GM18517 (cell line): ENCODE data around the gene NDST1.

Experiments used
- ATAC-seq: cut with Tn5 transposase; IDR thresholded peaks from one replicate; pipeline ENCODE4 v1.9.1; 2021; ENCODE audit warnings: mild to moderate bottlenecking, moderate library complexity; ENCODE audit not compliant: unreplicated experiment

NDST1 gene

DNA sequence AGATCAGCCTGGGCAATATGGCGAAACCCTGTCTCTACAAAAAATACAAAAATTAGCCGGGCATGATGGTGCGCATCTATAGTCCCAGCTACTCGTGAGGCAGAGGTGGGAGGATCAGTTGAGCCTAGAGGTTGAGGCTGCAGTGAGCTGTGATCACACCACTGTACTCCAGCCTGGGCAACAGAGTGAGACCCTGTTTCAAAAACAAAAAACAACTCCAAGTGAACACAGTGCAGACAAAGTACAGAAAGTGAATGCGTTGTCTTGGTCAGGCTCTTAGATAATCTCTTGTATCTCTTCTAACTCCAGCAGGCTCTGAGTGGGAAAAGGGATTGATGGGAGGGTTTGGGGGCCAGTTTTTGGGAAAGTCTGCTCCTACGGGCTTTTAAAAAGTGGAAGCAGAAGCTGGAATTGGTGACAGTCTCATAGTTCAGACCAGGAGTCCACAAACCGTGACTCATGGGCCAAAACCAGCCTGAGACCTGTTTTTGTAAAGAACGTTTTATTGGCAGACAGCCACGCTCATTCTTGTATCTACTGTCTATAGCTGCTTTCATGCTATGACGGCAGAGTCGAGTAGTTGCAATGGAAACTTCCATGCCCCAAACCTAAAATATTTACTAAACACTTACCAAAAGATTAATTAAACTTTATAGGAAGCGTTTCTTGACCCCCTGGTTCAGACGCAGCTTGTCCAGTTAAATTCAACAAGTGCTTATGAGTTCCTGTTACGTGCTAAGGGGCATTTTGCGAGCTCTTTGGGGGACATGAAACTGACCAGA lies 32.9 kb downstream of the NDST1 start:
- no peak for ATAC-seq

DNA sequence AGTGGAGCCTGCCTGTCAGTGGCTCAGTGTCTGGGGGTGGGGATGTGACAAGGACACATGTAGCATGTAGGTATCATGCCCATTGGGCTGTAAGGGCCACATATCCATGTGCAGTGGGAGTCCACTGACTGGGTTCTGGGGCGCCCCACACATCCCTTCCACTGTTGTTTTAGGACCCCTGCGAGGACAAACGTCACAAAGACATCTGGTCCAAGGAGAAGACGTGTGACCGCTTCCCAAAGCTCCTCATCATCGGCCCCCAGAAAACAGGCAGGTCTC lies 33.4 kb downstream of the NDST1 start:
- no peak for ATAC-seq

DNA sequence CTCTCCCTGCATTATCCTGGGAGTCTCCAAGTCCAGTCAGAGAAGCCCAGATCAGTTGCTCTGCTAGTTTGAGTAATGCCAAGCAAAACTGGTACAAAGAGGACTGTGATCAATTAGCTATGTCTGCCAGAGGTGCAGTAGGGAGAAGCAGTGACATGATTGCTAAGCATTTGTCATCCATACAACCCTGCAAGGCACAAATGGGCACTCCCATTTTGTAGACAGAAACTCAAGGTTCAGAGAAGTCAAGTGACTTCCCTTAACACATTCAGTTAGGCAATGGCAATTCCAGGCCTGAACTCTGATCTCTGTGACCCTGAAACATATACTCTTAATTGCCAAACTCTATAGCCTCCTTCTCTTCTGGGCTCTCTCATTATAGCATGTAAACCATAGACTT lies 34.0 kb downstream of the NDST1 start:
- no peak for ATAC-seq

DNA sequence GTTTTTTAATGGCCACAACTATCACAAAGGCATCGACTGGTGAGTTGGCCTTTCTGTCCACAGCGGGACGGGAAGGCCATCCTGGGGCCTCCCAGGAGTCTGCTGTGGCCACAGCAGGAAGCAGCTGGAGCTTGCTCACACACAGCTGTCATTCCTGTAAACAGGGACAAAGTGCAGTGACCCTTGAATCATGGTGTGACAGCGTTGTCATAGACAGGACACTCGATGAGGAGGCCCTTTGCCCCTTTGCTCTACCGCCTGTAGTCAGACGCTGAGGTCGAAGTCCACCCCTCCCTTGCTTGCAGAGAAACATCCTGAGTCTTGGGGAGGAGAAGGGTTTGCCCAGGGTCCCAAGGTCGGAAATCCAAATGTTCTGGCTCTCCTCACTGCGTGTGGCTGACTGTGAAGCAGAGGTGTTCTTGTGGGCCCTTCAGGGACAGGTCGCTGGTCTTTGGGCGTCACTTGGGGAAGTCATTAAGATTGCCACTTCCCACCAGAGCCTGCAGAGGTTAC lies 35.1 kb downstream of the NDST1 start:
- ATAC-seq: no peak

DNA sequence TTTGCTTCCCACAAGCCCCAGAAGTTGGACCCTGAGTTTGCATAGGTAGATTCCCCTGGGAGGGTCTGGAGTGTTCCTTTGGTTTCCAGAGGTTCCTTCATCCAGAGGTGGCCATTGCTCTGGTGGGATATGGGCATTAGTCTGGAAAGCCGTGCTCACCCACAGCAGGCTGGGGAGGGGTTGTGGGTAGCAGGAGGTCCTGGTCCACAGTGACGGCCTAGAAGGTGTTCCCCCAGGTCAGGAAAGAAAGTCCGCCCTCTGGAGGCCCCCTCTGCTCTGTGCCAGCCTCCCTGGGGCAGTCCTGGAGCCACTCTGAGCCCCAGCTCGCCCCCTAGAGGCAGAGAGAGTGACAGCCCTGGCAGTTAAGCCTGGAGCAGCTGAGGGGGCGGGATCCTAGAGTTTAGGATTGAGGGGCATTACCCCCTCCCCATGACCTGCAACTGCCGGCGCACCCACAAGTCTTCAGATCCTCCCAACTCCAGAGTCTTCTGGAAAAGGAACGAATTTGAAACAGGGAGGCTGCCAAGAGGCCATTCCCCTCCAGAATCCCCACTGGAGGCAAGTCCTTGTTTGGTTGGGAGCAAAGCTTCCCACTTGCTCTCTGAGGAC lies 36.8 kb downstream of the NDST1 start:
- ATAC-seq: no peak

DNA sequence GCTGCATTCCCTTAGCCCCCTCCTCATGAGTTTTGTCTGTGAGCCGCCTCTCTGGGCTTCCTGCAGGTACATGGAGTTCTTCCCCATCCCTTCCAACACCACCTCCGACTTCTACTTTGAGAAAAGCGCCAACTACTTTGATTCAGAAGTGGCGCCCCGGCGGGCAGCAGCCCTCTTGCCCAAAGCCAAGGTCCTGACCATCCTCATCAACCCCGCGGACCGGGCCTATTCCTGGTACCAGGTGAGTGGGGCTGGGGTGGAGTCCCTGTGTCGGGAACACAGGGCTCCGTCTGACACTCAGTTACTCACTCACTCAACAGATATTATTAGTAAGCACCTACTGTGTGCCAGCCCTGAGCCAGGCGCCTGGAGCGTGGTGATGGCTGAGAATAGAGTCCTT lies 37.3 kb downstream of the NDST1 start:
- no peak for ATAC-seq

DNA sequence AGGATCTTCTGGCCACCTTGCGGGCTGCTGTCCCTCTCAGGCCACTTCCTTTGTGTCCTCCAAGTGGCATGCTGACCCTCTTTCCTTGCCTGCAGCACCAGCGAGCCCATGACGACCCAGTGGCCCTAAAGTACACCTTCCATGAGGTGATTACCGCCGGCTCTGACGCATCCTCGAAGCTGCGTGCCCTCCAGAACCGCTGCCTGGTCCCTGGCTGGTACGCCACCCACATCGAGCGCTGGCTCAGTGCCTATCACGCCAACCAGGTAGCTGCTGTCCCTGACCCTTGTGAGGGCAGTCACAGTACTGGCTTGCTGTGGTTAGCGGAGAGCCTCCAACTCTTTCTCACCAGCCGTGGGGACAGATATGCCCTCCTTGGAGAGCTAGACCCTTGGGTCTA lies 40.2 kb downstream of the NDST1 start:
- ATAC-seq: no peak

DNA sequence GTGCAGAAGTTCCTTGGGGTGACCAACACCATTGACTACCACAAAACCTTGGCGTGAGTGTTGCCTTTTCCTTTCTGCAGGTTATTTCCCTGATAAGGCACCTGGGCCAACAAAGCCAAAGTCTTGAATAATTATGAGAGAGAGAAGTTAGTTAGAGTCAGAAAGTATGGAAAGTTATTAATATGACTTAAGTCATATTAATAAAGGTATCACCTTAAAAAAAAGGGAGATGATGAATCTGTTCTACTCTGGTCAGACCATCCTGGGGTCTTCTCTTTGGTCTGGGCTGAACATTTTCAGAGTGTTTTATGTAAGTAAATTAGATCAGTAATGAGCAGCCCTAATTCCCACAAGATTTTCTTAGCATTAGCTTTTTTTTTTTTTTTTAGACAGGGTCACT lies 41.8 kb downstream of the NDST1 start:
- ATAC-seq: no peak

DNA sequence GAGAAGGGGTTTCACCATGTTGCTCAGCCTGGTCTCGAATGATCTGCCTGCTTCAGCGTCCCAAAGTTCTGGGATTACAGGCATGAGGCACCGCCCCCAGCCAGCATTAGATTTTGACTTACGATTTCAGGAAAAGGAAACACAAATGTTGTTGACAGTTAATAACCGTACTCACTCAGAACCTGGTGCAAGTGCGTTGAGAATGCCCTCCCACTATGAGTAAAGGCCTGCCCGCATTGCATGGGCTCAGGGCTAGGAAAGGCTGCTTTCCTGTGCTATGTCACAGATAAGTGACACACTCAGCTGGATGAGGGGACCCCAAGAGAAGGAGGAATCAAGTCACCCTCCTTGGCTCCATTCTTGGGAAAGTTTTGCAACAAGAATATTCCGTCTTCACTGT lies 42.4 kb downstream of the NDST1 start:
- ATAC-seq: no peak

DNA sequence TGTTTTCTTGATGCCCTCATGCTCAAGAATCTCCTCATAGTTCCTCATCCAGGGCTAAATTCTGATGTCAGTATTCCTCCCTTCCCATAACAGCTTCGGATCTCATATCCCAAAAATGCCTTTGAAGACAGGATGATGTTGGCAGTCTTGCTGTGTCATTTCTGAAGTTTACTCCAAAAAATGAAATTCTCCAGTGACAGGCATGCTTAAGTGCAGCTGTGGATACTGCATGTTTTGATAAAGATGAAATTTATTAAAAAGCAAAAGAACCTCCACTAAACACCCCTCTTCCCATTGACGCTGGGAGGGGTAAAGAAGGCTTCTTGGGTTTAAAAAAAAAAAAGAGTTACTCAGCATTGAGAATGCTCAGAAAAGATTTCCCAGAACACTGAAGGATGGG lies 43.1 kb downstream of the NDST1 start:
- ATAC-seq: no peak

DNA sequence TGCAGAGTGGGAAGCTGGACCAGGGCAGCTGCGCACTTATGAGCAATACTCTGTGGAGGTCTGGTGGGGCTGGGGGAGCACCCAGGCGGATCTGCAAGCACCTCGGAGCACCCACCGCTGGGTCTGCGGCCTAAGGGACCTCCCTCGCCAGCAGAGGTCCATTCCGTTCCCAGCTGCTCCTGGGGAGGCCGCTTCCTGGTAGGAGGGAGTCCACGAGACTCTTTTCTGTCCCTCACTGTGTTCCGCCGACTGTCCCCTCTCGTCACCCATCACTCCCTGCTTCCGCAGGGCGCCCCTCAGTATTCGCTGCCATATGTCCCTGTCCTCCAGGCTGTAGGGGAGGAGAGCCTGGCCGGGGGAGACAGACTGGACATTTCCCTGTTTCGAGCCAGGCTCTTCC lies 45.5 kb downstream of the NDST1 start:
- ATAC-seq: no peak

DNA sequence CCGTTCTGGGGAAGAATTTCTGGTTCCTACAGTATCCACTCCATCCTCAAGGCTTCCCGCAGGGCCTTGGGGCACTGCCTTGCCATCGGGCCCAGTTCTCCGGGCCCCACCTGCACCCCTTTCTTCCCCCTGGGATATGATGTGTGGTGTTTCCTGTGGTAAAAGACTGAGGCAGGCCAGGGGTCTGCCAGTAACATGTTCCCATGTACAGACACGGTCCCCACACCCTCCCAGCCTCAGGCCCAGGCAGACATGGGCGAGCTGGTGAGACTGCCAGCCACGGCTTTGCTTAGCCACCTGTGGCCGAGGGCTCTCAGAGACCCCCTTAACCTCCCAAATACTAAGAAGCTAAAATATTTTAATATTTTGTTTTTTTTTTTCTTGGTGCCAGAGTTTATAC lies 46.0 kb downstream of the NDST1 start:
- no peak for ATAC-seq

DNA sequence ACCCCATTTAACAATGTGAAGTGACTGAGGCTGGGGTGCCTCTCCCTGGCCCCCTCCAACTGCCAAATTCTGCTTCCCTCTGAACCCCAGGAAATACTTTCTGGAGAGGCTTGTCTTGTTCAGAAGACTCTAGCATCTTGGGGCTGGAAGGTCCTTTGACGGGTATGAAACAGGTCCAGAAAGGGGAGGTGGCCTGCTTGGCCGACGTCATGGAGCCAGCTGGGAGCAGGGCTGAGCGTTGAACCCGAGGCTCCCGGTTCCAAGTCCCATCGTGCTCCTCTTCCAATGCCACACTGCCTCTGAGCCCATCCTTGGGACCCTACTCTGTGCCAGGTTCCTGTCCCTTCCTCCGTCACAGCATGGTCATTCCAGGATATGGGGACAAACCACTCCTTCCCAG lies 46.9 kb downstream of the NDST1 start:
- ATAC-seq: no peak

DNA sequence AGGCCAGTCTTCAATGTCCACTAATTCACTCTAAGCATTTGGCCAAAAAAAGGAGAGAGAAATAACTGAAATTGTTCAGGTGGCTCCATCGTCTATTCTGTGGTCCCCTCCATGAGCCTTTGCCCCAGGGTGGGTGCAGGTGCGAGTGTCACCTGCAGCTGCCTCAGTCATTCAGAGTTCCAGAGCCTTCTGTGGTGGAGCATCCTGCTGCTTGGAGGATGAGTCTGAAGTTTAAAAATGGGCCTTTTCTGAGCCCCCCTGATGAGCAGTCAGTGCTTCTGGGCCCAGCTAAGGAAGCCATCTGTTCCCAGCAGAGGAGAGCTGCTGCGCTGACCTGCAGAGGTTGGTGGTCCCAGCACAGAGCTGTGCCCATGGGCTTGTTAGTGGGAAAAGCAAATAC lies 48.2 kb downstream of the NDST1 start:
- ATAC-seq: no peak

DNA sequence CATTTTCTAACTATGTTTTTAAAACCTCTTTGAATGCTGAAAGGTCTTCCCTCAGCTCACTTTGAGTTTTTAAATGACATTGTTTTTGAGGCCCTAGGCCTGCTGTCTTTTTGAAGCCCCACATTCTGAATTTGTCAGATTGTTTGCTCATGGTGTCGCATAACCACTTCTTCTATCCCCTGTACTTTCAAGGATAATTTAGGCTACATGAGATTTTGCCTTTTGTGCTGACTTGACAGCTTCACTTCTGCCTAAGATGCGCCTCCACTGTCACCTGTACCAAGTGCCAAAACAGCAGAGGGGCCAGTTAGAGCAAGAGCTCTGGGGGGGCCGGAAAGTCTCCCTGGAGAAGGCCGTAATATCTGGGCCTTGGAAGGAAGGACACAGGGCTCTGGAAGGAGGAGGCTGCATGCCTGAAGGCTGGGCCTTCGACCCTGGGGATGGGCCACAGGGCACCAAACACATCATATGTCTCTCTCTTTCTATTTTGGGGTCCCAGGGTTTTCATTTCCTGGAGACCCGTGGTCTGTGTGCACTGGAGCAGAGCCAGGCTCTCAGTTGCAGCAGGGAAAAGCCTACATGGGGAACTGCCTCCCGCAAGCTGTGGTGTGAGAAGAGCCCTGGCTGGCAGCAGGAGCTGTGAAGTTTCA lies 49.1 kb downstream of the NDST1 start:
- ATAC-seq: no peak

DNA sequence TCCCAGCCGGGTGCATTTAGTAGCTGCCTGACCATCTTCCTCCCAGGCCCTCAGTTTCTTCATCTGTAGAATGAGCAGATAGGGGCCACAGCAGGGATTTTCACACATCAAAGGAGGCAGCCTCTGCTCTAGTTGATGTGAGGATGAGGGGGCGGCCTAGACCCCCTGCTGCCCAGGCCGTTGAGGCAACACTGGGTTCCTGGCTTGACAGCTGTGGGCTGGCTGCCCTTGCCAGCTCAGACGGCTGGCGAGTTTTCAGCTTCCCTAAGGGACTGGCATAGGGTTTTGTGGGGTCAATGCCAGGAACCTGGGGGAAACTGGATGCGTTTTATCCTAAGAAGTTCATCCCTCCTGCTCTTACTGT lies 49.6 kb downstream of the NDST1 start:
- no peak for ATAC-seq

DNA sequence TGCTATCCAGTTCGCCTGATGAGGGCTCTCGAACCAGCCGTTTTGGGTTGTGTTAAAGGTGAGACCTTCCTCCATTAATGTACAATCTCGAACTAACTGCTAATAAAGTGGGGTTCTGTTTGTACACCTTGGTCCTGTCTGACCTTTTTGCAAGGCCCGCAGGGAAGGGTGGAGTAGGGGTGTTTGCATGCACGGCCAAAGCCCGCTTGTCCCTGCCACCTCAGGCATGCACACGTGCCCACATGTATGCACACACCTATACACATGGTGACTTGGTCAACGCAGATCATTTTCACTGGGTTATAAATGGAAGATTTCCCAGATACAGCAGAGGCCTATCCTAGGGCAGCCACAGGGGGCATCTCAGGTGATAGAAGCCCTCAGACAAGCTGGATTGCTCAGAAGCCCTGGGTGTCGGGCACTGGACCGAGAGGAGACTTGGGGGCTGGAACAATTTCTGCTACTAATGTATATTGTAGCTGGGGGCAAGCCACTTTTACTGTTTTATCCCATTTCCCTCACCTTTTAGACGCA lies 50.2 kb downstream of the NDST1 start:
- no peak for ATAC-seq

DNA sequence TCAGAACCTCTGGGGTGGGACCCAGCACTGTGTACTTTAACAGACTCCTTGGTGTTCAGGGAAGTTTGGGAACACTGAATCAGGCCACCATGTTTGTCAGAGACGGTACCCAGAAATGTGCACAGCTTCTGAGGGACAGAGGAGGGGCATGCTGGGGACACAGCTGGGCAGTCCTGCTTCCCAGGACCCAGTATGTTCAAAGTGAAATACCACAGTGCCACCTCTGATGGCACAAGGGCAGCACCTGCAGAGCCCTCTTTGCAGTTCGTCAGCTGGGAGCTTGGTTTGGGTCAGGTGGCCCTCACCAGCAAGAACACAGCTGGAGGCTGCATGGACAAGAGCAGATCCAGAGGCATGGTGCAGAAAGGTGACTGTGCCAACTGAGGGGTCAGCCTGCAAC lies 51.2 kb downstream of the NDST1 start:
- ATAC-seq: no peak

DNA sequence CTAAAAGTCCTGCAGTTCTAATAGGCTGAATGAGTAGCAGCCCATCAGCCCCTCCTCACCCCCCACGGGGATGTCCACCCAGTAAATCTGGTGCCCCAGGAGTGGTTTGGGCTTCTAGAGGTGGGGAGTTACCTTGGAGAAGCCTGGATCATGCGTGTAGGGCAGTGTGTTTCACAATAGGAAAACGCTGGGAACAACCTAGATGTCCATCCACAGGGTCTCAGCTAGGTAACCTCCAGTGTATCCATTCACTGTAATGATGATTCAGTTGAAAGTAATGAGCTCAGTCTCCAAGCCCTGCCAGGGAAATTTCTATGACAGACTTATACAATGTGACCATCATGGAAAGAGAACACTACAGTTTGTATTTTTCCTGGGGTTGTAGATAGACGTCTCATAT lies 51.8 kb downstream of the NDST1 start:
- no peak for ATAC-seq

DNA sequence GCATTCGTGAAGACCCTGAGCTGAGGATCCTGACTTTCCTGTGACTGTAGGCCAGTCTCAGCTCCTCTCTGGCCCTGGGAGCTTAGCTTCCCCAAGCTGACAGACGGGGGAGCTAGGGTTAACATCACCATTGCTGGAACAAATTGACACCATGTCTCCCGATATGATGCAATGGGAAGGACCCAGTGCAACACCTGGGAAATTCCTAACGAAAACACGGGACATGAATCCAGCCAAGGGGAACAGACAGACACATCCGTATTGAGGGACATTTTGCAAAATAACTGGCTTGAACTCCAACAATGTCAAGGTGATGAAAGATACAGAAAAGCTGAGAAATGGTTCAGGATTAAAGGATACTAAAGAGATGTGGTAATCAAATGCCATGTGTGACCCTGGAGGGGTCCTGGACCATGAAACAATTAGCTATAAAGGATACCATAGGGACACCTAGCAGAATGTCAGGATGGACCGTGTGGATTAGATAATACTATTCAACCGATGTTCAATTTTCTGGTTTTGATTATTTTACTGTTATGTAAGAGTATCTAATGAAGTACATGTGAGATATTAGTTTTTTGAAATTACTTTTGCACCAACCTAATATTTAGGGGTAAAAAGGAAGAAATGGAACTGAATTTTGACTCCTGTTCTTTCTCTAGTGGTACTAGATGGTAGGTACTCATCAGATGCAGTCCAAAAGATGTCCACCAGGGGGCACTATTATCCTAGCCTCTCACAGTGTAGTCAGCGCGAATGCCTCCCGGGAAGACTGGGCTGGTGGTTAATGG lies 52.7 kb downstream of the NDST1 start:
- peak; percentile 83 for ATAC-seq

DNA sequence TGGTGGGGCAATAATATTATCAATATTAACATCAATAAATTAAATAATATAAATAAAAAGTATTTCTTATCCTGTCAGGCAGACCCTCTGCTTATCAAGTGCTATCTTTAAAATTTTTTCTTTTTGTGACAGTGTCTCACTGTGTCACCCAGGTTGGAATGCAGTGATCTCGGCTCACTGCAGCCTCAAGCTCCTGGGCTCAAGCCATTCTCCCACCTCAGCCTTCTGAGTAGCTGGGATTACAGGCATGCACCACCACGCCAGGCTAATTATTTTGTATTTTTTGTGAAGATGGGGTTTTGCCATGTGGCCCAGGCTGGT lies 53.2 kb downstream of the NDST1 start:
- ATAC-seq: peak; percentile 16
